DMS 273 (cell line): ENCODE data around the gene MATN1.

Experiments used
- DNase-seq: peaks from one replicate; lab custom pipeline; 2025; ENCODE audit not compliant: unreplicated experiment; lab: John Stamatoyannopoulos, UW

MATN1 gene

GRCh38 chr1:30719406-30720270, 3.7 kb downstream of the MATN1 start:
- no peak for DNase-seq

GRCh38 chr1:30718636-30719405, 4.6 kb downstream of the MATN1 start:
- peak; percentile 89 for DNase-seq

- peak; percentile 99 for DNase-seq
Observed at GRCh38 chr1:30718091-30718635, 5.2 kb downstream of the MATN1 start.

GRCh38 chr1:30716646-30717045, 6.7 kb downstream of the MATN1 start:
- no peak for DNase-seq

GRCh38 chr1:30715886-30716285, 7.5 kb downstream of the MATN1 start:
- no peak for DNase-seq

GRCh38 chr1:30715216-30715615, 8.2 kb downstream of the MATN1 start:
- DNase-seq: peak; percentile 67

GRCh38 chr1:30714536-30715090, 8.8 kb downstream of the MATN1 start:
- no peak for DNase-seq

GRCh38 chr1:30714025-30714424, 9.4 kb downstream of the MATN1 start:
- no peak for DNase-seq

- DNase-seq: no peak
Observed at GRCh38 chr1:30713311-30713710, 10.1 kb downstream of the MATN1 start.

GRCh38 chr1:30712583-30712982, 10.8 kb downstream of the MATN1 start:
- no peak for DNase-seq

GRCh38 chr1:30710407-30710806, 13.0 kb downstream of the MATN1 start:
- DNase-seq: no peak

GRCh38 chr1:30708361-30708728, 15.0 kb downstream of the MATN1 start:
- DNase-seq: no peak

- peak; percentile 85 for DNase-seq
Observed at GRCh38 chr1:30707412-30708360, 15.7 kb downstream of the MATN1 start.

GRCh38 chr1:30706528-30706927, 16.9 kb downstream of the MATN1 start:
- DNase-seq: peak; percentile 50

- DNase-seq: no peak
Observed at GRCh38 chr1:30705698-30706097, 17.7 kb downstream of the MATN1 start.

GRCh38 chr1:30704765-30705509, 18.4 kb downstream of the MATN1 start:
- no peak for DNase-seq

GRCh38 chr1:30704271-30704670, 19.1 kb downstream of the MATN1 start:
- no peak for DNase-seq

- no peak for DNase-seq
Observed at GRCh38 chr1:30702823-30703222, 20.6 kb downstream of the MATN1 start.

- DNase-seq: no peak
Observed at GRCh38 chr1:30701258-30701633, 22.1 kb downstream of the MATN1 start.
